RPMI7951 (cell line): ENCODE results near the gene PHRF1. TPM values are rescaled to one million over a fixed set of nuclear protein-coding genes. Genes with fewer than 3 reads are reported as not detected.
"Not testable (repeated sequence)": the region's sequence is repeated elsewhere in the genome, so short reads cannot be mapped to it uniquely, and the experiment has no call there.

Experiments
- DNase-seq: peaks from one replicate; pipeline ENCODE4 v3.0.0-alpha.2; 2012; ENCODE audit warnings: low read depth
- total RNA-seq: library from RNA; depleted of rRNA; stranded (reverse); fragments of >200 nt; shearing (Covaris generic); gene quantifications from 2 replicates; pipeline ENCODE4 v1.2.3, GENCODE V29; 2014

The PHRF1 gene
- total RNA-seq, 1 experiment from 2014 or later = 14.8 TPM

DNA sequence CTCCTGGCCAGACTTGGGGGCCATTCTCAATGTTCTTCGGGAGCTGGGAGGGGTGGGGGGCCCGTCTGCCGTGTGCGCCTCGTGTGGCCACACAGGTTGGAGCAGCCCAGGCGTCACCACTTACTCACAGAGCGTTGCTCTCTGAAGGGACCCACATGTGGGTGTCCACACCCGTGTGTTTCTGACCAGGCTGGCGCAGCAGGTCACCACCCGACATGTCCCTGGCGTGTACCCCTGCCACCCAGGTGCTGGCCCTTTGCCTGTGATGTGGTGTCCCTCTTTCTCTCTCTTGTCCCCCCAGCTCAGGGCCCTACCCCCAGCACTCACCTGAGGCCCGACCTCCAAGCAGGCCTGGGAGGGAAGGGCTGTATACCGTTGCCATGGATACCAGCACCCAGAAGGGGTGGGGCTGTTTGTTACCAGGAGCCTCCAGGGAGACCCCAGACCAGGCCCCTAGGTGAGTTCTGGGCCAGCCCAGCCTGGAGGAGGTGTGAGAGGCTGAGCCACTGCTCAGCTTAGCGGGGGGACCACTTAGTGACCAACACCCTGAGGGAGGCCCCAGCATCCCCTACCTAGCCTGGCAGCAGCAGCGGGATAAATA is 17.1 kb upstream of the PHRF1 start:
- no peak for DNase-seq

DNA sequence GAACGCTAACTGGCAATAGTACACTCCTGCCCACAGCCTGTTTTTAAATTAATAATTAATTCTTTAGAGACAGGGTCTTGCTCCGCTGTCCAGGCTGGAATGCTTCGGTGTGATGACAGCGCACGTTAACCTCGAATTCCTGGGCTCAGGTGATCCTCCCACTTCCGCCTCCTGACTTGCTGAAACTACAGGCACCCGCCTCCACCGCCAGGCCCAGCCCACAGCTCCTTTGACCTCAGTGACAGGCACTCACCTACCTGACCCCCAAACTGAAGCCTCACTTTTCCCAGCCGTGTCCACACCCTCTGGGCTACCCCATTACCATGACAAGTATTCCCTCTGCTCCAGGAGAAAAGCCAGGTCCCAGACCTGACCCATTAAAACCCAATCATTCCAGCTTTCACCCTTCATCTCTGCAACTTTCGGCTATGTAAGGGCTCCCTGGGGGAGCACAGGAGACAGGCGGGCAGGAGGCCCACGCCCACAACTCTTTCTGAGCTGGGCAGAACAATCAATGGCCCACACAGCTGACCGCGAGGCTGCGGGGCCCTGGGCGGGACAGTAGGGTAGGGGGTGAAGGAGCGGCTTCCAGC is 16.5 kb upstream of the PHRF1 start:
- no peak for DNase-seq

DNA sequence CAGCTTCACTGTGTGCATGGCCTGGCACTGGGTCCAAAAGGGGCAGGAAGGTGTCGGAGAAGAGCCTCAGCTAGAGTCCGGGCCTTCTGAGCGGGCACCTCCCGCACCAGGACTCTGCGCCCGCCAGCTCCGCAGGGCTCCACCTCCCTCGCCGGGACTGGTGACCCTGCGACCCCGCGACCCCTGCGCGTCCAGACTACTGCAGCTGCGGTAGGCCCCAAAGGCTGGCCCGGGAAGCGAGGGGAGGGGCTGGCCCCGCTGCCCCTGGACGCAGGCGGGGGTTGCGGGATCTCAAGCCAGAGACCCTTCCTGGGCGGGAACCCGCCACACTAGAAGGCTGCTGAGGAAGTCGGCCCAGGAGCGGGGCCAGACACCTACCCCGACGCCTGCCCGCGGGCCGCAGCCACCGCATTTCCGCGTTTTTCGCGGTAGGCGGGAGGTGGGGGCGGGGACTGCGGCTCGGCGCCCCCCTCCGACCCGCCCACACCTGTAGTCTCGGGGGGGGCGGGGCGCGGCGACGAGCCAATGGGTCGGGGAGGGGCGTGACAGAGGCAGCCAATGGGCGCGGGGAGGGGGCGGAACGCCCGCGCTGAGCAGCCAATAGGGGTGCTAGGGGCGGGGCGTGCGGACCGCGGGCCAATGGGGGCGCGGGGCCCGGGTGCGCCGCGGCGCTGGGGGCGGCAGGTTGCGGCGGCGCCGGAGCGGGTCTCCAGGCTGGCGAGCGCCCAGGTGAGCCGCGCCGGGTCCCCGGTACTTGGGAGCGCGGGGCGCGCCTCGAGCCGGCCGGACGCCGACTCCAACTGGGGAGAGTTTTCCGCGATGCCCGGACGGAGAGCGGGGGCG is 15.7 kb upstream of the PHRF1 start, which contains the start of the genes LMNTD2 and RASSF7:
Gene LMNTD2, minus strand, starts transcription at position 434 of the 843 bp plus-strand sequence. Its CDS starts 22 bp downstream, at position 412.
Gene RASSF7, plus strand, starts transcription at position 666 of the 843 bp plus-strand sequence. CDS start 799 bp downstream, outside the sequence.
- DNase-seq = peak; percentile 73

DNA sequence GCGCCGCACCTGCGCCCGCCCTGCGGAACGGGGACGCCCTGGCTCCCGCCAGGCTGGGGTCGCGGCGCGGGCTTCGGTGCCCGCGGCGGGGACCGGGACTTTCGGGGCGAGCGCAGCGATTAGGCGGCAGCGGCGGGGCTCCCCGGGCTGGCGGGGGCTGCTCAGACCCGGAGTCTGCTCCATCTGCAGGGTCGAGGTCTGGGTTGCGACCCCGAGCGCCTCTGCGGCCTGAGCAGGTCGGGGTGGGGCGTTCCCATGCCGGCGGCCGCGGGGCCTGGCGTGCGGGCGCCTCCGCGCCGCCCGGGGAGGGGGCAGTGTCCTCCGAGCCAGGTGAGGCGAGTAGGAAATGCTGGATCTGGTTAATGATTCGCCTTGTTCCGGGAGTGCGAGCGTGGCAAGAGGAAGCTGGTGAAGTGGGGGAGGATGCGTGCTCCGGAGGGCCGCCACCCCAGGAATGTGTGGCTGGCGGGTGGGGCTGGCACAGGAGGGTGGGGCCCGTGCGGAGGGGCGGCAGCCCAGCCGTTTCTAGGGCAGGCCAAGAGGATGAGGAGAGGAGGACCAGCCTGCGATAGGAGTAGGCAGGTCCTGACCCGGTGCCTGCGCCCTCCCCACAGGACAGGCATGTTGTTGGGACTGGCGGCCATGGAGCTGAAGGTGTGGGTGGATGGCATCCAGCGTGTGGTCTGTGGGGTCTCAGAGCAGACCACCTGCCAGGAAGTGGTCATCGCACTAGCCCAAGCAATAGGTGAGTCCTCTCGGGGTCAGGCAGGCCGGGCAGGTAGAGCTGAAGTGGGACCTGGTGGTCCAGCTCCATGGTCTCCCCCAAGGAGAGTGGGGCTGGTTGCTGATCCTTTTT is 14.9 kb upstream of the PHRF1 start:
- DNase-seq = peak; percentile 47

DNA sequence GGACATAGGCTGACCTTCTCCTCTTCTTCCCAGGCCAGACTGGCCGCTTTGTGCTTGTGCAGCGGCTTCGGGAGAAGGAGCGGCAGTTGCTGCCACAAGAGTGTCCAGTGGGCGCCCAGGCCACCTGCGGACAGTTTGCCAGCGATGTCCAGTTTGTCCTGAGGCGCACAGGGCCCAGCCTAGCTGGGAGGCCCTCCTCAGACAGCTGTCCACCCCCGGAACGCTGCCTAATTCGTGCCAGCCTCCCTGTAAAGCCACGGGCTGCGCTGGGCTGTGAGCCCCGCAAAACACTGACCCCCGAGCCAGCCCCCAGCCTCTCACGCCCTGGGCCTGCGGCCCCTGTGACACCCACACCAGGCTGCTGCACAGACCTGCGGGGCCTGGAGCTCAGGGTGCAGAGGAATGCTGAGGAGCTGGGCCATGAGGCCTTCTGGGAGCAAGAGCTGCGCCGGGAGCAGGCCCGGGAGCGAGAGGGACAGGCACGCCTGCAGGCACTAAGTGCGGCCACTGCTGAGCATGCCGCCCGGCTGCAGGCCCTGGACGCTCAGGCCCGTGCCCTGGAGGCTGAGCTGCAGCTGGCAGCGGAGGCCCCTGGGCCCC is 14.1 kb upstream of the PHRF1 start:
- no peak for DNase-seq

DNA sequence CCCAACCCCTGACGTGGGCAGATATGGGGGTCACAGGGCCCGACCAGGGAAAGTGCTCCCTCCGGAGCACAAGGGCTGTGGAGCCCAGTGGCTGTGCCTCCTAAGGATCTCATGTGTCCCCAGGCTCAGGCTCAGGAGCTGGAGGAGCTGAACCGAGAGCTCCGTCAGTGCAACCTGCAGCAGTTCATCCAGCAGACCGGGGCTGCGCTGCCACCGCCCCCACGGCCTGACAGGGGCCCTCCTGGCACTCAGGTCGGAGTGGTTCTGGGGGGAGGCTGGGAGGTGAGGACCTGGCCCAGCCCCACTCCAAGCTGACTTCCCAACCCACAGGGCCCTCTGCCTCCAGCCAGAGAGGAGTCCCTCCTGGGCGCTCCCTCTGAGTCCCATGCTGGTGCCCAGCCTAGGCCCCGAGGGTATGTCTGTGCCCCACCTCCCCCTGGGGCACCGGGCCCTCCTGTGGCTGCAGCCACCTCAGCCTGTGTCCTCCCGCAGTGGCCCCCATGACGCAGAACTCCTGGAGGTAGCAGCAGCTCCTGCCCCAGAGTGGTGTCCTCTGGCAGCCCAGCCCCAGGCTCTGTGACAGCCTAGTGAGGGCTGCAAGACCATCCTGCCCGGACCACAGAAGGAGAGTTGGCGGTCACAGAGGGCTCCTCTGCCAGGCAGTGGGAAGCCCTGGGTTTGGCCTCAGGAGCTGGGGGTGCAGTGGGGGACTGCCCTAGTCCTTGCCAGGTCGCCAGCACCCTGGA is 13.0 kb upstream of the PHRF1 start:
- no peak for DNase-seq

DNA sequence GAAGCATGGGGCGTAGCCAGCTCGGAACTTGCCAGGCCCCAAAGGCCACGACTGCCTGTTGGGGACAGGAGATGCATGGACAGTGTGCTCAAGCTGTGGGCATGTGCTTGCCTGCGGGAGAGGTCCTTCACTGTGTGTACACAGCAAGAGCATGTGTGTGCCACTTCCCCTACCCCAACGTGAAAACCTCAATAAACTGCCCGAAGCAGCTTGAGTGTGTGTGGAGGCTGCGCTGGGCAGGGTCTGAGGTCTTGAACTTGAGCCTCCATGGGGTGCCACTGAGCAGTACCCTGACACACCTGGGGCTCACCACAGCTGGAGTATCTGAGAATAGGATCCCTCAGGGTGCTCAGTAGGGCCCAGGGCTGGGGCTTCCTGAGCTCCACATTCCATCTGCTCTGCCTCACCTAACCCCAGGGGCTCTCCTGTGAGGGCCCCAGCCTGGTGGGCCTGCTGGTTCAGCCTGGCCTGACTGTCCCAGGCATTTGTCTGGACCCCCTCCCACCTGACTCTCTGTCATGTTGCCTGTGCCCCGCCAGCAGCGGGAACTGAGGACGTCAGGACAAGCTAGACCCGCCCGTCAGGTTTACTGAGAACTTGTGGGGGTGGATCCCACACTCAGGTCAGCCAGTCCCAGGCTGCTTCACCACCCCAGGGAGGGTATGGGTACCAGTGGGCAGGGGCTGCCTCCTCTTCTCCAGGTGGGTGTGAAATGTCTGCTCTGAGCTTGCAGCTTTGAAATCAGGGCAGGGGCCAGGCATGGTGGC is 12.3 kb upstream of the PHRF1 start:
- no peak for DNase-seq

DNA sequence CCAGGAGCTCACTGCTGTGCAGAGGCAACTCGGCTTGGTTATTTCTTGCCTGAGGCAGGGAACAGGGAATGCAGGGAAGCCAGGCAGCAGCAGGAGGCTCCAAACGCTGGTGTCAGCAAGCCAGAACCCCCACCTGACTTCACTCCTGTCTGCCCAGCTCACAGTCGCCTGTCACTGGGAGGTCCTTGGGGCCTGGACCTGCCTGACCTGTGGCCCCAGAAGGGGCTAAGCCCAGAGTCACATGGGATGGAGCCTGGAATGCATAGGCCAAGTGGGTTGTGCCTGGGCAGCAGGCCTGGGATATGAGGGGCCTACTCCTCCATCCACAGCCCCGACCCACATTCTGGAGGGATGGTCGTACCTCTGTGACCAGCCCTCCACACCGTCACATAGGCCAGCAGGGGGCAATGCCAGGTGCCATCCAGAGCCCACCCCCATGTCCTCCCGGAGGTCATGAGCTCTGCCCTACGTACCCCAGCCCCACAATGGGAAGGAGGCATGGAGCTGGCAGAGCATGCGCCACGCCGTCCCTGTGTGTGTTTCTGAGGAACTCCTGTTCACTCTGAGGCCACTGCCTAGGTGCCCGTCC is 10.3 kb upstream of the PHRF1 start:
- no peak for DNase-seq

DNA sequence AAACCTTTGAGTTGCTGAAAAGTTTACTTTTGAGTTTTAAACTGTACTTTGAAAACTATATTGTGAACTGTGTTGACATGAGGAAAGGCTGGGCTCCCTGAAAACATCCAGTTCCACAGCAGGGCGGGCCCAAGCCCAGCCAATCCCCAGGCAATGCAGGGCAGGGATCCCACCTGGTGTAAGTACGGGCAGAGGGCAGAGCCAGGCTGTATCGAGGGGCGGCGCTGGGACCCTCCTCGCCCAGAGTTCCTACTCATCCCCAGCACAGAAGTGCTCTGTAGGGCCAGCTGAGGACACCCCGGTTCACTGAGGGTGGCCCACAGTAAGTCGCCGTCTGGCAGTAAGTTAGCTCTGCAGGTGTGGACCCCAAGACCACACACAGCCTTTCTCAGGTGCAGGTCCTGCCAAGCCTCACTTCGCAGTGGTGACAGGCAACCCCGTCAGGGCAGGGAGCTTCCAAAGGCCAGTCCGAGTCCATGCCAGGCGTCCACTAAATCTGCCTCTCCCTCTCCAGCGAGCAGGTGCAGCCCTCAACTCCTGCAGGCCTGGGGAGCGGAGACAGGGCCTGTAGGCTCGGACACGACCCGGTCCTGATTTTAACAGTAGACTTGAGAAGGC is 9.2 kb upstream of the PHRF1 start:
- no peak for DNase-seq

DNA sequence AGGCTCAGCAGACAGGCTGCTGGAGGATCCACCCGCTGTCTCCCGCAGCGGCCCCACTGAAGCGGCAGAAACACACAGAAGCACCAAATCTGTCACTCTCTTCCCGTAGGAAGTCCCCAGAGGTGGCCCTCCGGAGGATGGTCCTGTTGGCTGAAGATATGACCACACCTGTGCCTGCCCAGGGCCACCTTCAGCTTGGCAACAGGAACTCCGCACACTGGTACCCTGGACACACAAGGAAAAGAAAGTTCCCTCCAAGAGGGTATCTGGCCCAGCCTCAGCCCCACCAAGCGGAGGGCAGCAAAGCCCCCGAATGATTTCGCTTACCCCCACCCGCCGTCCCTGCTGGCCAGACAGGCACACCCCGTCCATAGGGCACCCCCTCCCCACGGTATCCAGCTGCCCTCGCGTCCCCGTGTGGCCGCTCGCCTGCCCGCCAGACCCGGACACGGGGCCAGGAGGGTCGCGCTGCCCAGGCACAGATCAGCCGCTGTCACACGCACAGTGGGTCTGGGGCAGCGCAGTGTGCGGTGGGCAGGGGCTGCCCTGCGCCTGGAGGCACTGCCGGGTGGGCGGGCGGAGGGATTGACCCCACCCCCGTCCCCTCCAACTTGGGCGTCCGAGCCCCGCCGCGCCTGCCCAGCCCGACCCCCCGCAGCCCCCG is 8.5 kb upstream of the PHRF1 start:
- no peak for DNase-seq

DNA sequence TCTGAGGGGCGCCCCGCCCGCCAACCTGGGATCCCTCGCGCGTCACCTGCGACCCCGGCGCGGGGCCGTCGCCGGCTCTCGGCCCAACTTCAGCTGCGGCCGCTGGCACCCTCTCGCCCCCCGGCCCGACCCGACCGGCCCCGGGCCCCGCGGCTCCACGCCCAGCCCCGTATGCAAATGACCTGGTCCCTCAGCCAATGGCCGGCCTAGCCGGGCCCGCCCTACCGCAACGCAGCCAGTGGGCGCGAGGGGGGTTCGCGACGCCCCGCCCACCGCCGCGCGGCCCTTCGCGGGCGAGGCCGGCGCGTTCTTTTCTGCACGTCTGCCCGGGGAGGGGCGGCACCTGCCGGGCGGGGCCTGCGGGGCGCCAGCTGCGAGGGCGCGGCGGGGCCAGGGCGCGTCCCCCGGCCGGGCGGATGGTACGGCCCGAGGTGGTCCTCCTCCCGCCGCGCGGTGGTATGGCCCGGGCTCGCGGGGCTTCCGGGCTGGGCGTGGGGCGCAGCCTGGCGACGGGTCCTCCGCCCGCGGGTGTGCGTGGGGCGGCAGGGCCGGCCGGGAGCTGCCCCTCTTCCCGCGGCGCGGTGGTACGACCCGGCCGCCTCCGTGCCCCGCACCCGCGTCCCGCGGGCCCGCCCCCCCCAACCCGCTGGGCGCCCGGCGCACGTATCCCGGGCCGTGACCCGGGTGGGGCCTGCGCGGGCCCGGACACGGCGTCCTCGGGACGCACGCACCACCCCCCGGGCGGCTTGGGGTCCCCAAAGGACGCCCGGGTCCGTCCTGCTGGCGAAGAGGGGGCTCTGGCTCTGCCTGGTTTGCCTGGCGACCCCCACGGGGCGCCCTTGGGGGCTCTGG is 7.7 kb upstream of the PHRF1 start:
- DNase-seq = peak; percentile 92

DNA sequence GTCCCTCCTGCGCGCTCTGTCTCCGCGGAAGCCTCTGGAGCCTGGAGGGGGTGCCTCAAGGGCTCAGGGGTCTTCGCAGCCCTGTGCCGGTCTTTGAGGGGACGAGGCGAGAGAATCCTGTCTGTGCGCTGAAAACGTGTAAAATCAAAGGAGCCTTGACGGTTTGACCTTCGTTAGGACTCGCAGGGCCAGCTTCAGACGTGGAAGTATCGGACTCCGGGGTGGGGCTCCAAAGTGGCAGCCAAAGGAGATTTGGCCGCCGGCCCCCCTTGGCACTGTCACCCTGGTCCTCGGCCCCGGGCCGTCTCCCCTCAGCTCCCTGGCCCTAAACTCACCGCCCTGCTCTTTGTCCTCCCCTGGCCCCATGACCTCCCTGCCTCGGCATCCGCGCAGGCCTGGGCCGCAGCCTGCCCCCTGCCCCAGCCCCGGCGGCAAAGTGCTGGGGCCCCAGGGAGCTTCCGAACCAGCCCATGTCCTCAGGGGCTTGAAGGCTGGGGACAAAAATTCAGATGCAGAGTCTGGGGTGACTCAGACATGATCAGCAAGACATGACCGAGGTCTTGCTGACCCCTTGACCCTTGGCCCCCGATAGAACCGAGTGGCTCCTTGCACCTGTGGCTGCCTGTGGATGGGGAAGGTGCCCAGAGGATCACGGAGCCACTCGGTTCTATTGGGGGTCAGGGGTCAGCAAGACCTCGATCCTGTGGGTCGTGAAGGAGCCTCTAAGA is 6.9 kb upstream of the PHRF1 start:
- DNase-seq = no peak

DNA sequence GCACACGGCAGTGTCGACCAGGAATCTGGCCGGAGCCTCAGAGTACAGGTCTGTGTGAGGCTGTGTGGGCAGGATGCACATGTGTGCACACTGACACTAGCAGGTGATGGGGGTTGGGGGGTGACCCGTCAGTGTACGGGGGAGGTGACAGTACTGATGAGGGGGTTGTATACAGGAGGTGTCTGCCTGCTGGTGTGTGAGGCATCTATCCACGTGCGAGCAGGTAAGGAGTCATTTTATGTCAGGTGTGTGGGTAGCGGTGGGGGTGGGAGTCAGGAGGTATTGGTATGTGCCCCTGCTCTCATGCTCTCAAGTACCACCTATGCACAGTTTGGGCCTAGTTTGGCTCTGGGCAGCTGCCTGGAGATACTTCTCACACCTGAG is 4.5 kb upstream of the PHRF1 start:
- DNase-seq = no peak

DNA sequence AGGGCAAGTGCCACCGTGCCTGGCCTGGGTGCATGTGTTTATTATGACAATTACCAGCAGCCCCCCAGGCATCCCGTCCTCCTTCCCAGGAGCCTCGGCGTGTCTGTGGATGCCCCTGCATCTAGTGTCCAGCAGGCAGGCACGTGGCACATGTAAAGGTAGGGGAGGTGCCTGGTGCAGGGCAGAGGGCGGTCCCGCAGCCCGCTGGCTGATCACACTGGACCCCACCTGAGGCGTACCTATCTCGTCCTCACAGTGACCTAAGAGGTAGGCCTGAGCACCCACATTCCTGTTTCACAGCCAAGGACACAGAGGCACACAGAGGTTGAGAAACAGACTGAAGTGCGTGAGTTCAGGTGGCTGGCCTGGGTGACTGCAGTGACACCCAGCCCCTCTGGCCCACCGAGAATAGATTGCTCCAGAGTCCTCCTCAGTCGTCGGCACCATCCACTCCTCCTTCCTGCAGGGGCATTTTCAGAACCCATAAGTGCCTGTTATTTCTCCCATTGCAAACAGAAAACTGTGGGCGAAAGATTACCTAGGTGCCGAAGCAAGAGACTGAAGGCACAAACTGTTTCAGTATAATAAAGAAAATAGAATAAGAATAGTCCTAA is 3.0 kb upstream of the PHRF1 start:
- DNase-seq = no peak

DNA sequence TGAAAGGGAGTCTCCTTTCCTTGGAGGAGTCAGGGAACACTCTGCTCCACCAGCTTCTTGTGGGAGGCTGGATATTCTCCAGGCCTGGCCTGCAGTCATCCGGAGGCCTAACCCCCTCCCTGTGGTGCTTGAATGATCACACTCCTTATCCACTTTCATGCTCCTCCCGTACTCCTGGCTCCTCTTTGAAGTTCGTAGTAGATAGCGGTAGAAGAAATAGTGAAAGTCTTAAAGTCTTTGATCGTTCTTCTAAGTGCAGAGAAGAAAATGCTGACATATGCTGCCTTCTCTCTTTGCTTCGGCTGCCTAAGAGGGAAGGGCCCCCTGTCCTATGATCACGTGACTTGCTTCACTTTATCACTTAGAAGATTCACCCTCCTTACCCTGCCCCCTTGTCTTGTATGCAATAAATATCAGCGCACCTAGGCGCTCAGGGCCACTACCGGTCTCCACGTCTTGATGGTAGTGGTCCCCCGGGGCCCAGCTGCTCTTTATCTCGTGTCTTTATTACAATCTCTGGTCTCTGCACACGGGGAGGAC is 2.2 kb upstream of the PHRF1 start:
- not testable (repeated sequence) for DNase-seq

DNA sequence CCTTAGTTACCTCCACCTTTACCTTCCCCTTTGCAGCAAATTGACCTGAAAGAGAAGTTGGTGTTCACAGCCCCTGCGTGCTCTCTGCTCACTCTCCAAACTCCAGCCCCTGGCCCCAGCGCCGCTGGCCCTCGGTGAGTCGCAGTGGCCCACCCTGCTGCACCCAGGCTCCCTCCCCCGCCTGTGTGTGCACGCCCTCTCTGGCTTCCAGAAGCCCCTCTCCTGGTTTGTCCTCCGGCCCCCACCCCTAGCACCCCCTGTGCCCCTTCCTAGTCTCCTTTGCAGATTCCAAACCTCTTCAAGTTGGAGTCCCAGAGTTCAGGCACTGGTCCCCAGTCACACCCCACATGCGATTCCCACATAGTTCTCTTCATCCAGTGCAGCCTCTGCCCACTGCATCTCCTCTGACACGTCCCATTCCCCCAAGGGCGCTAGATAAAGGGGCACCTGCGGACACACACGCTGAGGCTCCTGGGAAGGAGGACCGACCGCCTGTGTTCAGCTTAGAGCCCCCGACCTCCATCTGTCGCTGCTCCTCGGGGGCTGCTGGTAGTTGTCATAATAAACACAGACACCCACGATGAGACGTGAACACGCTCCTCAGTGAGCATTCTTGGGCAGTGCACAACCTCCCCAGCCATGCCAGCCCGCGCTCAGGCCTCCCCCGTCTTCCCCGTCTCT is 1.5 kb upstream of the PHRF1 start:
- DNase-seq = no peak
